Spleen (tissue), 11 donors: ENCODE data around the gene CACNG5. TPM values are rescaled to one million over a fixed set of nuclear protein-coding genes. Genes with fewer than 3 reads are reported as not detected.

Experiments used
- DNase-seq: peaks from one replicate; pipeline ENCODE4 v3.0.0-alpha.2; 2020
- H3K27ac ChIP-seq, 8 donors: fragments of 200-600 bp; sonication (generic) in 7 of 8; 1 replicate in 4 of 8; 2 replicates in 4 of 8; pipeline versions ENCODE4 v1.5.0 to v1.8.0; 2016 to 2021; ENCODE audit warnings: inconsistent platforms in 4 of 8, mild to moderate bottlenecking in 4 of 8, moderate library complexity in 1 of 8
- H3K27me3 ChIP-seq, 7 donors: fragments of 200-600 bp; sonication (generic) in 6 of 7; replicated peaks in 1 of 7; 1 replicate in 4 of 7; 2 replicates in 3 of 7; pipeline versions ENCODE4 v1.5.0 to v1.8.0; 2016 to 2021; ENCODE audit warnings: inconsistent platforms in 3 of 7, mild to moderate bottlenecking in 1 of 7
- H3K36me3 ChIP-seq, 6 donors: fragments of 200-600 bp; sonication (generic) in 5 of 6; 1 replicate in 4 of 6; 2 replicates in 2 of 6; pipeline versions ENCODE4 v1.5.0 to v1.8.0; 2016 to 2021; ENCODE audit warnings: inconsistent platforms in 2 of 6
- H3K4me1 ChIP-seq, 6 donors: fragments of 200-600 bp; sonication (generic) in 5 of 6; 1 replicate in 3 of 6; 2 replicates in 3 of 6; pipeline versions ENCODE4 v1.5.0 to v1.8.0; 2016 to 2021; ENCODE audit warnings: inconsistent platforms in 3 of 6
- H3K4me3 ChIP-seq, 8 donors: fragments of 200-600 bp; sonication (generic) in 7 of 8; 1 replicate in 4 of 8; 2 replicates in 4 of 8; pipeline versions ENCODE4 v1.5.0 to v1.8.0; 2016 to 2021; ENCODE audit warnings: inconsistent platforms in 4 of 8, mild to moderate bottlenecking in 4 of 8, moderate library complexity in 2 of 8
- H3K9me3 ChIP-seq, 8 donors: fragments of 200-600 bp; sonication (generic) in 7 of 8; 1 replicate in 4 of 8; 2 replicates in 4 of 8; pipeline versions ENCODE4 v1.5.0 to v1.8.0; 2016 to 2021; ENCODE audit warnings: inconsistent platforms in 4 of 8
- POLR2A ChIP-seq, 3 donors: fragments of 450-650 bp; IDR thresholded peaks; one replicate each; pipeline ENCODE4 v1.5.1; 2017; ENCODE audit warnings: antibody characterized with exemption in 3 of 3, mild to moderate bottlenecking in 1 of 3
- POLR2AphosphoS5 ChIP-seq, 3 donors: sonication (generic); formaldehyde crosslinking; IDR thresholded peaks; one replicate each; pipeline ENCODE4 v1.5.1; 2017; ENCODE audit warnings: antibody characterized with exemption in 3 of 3
- WGBS, 5 donors: extraction: QIAGEN DNeasy Blood & Tissue Kit in 3 of 5; methylation state at CpG; one replicate each; pipeline versions ENCODE4 v1.1.5 to v1.1.7; 2013 to 2018; 5-methylcytosine and 5-hydroxymethylcytosine counted together
- intact Hi-C: fragments of 100-400 bp; cut with DNase I; formaldehyde crosslinking; loops from one replicate; pipeline ENCODE4 v1.15.0; 2023; ENCODE audit warnings: low total_unique reads
- polyA plus RNA-seq, 3 donors: library from polyadenylated mRNA; stranded (reverse); fragments of 200-250 nt; gene quantifications; one replicate each; pipeline ENCODE4 v1.2.1, GENCODE V29; 2013
- total RNA-seq, 7 donors: library from RNA; depleted of rRNA in 3 of 7; stranded (reverse); fragments of >200 nt in 3 of 7; fragmentation: NEBNext Ultra II Directional in 4 of 7; extraction: Animal tissue kit (Norgen Biotek cat#: 25700) in 4 of 7; gene quantifications; one replicate each; pipeline versions ENCODE4 v1.1.0 to v1.2.1, GENCODE V29; 2016 to 2021
- TF ChIP-seq, protein P1 (sequence below), 11 experiments: fragments of 200-600 bp in 7 of 11; fragments of 450-650 bp in 4 of 11; sonication (generic) in 4 of 11; IDR thresholded peaks in 8 of 11; conservative IDR thresholded peaks in 3 of 11; 1 replicate in 7 of 11; 2 replicates in 4 of 11; pipeline versions ENCODE4 v1.4.0 to v1.8.0; 2016 to 2021; ENCODE audit warnings: antibody characterized with exemption in 11 of 11, inconsistent platforms in 4 of 11, mild to moderate bottlenecking in 1 of 11
- donor health status: healthy with polysubstance abuse.
- donor health status: DM: no; HTN: no; CAD: no; lungs with moderate emphysema.
- donor health status: DM: no; HTN: no; CAD: no.
- donor health status: Bipolar disorder and iron deficiency.
- donor health status: healthy.
- donor health status: DM: no; HTN: no; CAD: no.
- donor health status: DM: yes; HTN: yes; CAD: no.

CACNG5 gene
- total and polyA plus RNA-seq, 10 donors: 0.13 to 0.79 (median 0.54) TPM; not detected in 5

DNA sequence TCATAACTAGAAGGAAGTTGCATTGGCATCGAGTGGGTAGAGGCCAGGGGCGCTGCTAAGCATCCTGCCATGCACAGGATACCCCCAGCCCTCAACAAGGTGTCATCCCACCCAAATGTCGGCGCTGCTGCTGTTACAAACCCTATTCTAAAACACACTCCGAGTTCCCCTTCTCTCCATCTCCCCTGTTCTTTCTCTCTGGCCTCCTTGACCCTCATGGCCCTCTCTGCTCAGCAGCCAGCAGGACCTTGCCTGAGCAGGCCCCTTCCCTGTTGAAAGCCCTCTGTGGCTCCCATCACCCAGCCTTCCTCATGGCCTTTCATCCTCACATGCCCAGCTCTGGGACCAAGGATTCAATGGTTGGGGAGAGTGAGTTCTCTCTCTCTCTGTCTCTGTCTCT lies 22.3 kb upstream of the CACNG5 start:
- Histone ChIP-seq H3K27me3 (peaks cover 0 to 32% (median 0%) of the 10 kb centered on the region in 7 donors), H3K36me3 (no peaks in the 10 kb centered on the region), H3K4me1 (peaks cover 0 to 8% (median 2%) of the 10 kb centered on the region in 6 donors), H3K4me3 (no peak overlapping the region), H3K9me3 (peaks cover 0 to 8% (median 2%) of the 10 kb centered on the region in 8 donors), H3K27ac (no peak overlapping the region)
- WGBS, 5 donors: 81 to 87% (median 84%) methylated on average over 5 of the region's 5 CpGs
- TF ChIP-seq POLR2A (IDR thresholded peaks at IDR 0.05) (no peak), POLR2AphosphoS5 (IDR thresholded peaks at IDR 0.05) (no peak)
- TF ChIP-seq, protein P1, sequence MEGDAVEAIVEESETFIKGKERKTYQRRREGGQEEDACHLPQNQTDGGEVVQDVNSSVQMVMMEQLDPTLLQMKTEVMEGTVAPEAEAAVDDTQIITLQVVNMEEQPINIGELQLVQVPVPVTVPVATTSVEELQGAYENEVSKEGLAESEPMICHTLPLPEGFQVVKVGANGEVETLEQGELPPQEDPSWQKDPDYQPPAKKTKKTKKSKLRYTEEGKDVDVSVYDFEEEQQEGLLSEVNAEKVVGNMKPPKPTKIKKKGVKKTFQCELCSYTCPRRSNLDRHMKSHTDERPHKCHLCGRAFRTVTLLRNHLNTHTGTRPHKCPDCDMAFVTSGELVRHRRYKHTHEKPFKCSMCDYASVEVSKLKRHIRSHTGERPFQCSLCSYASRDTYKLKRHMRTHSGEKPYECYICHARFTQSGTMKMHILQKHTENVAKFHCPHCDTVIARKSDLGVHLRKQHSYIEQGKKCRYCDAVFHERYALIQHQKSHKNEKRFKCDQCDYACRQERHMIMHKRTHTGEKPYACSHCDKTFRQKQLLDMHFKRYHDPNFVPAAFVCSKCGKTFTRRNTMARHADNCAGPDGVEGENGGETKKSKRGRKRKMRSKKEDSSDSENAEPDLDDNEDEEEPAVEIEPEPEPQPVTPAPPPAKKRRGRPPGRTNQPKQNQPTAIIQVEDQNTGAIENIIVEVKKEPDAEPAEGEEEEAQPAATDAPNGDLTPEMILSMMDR (IDR thresholded peaks at IDR 0.05 in 8 of 11, conservative IDR thresholded peaks at IDR 0.05 in 3 of 11): no peak
- DNase-seq: no peak
- intact Hi-C loops: no loop called here

DNA sequence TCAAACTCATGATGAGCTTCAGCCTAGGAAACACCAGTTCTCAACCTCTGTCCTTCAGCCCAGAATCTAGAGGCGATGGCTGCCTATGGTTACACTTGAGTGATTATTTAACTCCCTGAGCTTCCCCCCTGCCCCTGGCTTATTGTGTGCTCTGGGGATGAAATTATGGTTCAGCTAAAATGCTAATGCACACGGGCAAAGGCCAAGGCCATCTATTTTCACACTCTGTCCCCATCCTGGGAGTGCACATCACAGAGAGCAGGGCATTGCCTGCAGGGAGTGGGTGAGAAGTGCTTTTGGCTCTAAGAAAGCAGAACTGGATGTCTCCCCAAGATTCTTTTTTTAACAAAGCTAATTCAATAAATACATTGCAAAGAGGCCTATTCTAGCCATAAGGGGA lies 21.6 kb upstream of the CACNG5 start:
- 40 to 65% (median 57%) methylated on average over 2 of the region's 2 CpGs for WGBS, 5 donors

DNA sequence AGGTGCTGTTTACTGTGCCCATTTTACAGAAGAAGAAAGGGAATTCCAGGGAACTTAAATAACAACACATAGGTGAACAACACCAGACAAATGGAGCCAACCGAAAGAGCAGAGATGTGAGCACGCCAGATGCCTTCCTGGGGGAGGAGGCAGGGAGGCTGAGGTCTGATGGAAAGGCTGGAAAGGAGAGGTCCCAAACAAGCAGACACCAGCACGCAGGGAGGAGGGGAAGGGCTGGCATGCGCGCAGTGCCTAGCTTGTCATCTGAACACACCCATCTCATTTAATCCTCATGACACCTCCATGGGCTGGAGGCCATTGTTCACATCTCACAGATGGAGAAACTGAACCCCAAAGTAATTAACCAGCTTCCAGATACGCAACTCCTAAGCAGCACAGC lies 20.9 kb upstream of the CACNG5 start:
- DNase-seq: no peak
- intact Hi-C loops: no loop called here
- H3K36me3 ChIP-seq: no peaks in the 10 kb centered on the region
- H3K4me1 ChIP-seq: no peaks in the 10 kb centered on the region
- peaks cover 0 to 18% (median 0%) of the 10 kb centered on the region in 7 donors for H3K27me3 ChIP-seq
- TF ChIP-seq, protein P1 (IDR thresholded peaks at IDR 0.05 in 8 of 11, conservative IDR thresholded peaks at IDR 0.05 in 3 of 11): no peak
- TF ChIP-seq POLR2A (IDR thresholded peaks at IDR 0.05) (no peak), POLR2AphosphoS5 (IDR thresholded peaks at IDR 0.05) (no peak)
- H3K9me3 ChIP-seq: peaks cover 0 to 19% (median 10%) of the 10 kb centered on the region in 8 donors
- H3K4me3 ChIP-seq: no peak overlapping the region
- WGBS, 5 donors: 87 to 98% (median 90%) methylated on average over 6 of the region's 6 CpGs
- no peak overlapping the region for H3K27ac ChIP-seq

More for the DNA sequence above, 21.6 kb upstream of the CACNG5 start:
- peaks cover 0 to 15% (median 9%) of the 10 kb centered on the region in 8 donors for H3K9me3 ChIP-seq
- H3K27me3 ChIP-seq: peaks cover 0 to 25% (median 0%) of the 10 kb centered on the region in 7 donors
- DNase-seq: no peak
- no peak overlapping the region for H3K27ac ChIP-seq
- no peaks in the 10 kb centered on the region for H3K36me3 ChIP-seq
- peaks cover 0 to 2% (median 0%) of the 10 kb centered on the region in 6 donors for H3K4me1 ChIP-seq
- TF ChIP-seq, protein P1 (IDR thresholded peaks at IDR 0.05 in 8 of 11, conservative IDR thresholded peaks at IDR 0.05 in 3 of 11): no peak
- no peak for TF ChIP-seq POLR2AphosphoS5 (IDR thresholded peaks at IDR 0.05)
- no peak for TF ChIP-seq POLR2A (IDR thresholded peaks at IDR 0.05)
- intact Hi-C loops: no loop called here
- no peak overlapping the region for H3K4me3 ChIP-seq

DNA sequence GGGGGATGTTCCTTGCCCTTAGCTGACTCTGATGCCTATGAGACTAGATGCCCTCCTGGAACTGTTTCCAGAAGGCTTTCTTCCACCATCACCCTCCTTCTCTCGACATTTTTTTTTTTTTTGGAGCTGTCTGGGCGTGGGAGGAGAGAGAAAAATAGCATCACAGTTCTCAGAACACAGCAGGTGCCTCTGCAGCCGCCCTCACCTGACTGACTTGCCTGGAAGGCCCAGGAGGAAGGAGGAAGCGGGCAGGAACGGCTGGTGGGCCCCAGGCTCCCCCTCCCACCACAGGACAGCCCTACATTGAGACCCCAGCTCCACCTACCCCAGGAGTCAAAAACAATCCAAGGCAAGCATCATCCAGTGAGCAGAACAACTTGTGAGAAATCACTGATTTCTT lies 20.3 kb upstream of the CACNG5 start:
- no peaks in the 10 kb centered on the region for H3K36me3 ChIP-seq
- no peak overlapping the region for H3K27ac ChIP-seq
- H3K4me3 ChIP-seq: no peak overlapping the region
- TF ChIP-seq, protein P1 (IDR thresholded peaks at IDR 0.05 in 8 of 11, conservative IDR thresholded peaks at IDR 0.05 in 3 of 11): no peak
- TF ChIP-seq POLR2AphosphoS5 (IDR thresholded peaks at IDR 0.05) (no peak), POLR2A (IDR thresholded peaks at IDR 0.05) (no peak)
- WGBS, 5 donors: 40 to 51% (median 50%) methylated on average over 4 to 5 of the region's 5 CpGs
- peaks cover 0 to 13% (median 0%) of the 10 kb centered on the region in 7 donors for H3K27me3 ChIP-seq
- intact Hi-C loops: no loop called here
- no peak for DNase-seq
- H3K9me3 ChIP-seq: peaks cover 0 to 24% (median 10%) of the 10 kb centered on the region in 8 donors
- no peaks in the 10 kb centered on the region for H3K4me1 ChIP-seq
